Trophoblast cell (in vitro differentiated cells and primary cell): ENCODE data around the gene PRTN3.
A peak's percentile ranks its signal among the peaks of the same experiment; 100 is the strongest.

ENCODE experiments used
- DNase-seq, 2 donors: peaks; one replicate each; pipeline ENCODE4 v3.0.0-alpha.2; 2016
- H2AFZ ChIP-seq: 2 replicates; pipeline ENCODE4 v1.6.1; 2013; ENCODE audit warnings: low read length, moderate library complexity, mild to moderate bottlenecking; ENCODE audit not compliant: insufficient read depth, poor library complexity
- H2AK5ac ChIP-seq: 2 replicates; pipeline ENCODE4 v1.6.1; 2013; ENCODE audit warnings: mild to moderate bottlenecking, low read length
- H2BK120ac ChIP-seq: 2 replicates; pipeline ENCODE4 v1.6.1; 2013; ENCODE audit warnings: low read length, mild to moderate bottlenecking, moderate library complexity; ENCODE audit not compliant: insufficient read depth, poor library complexity
- H2BK12ac ChIP-seq: 2 replicates; pipeline ENCODE4 v1.6.1; 2013; ENCODE audit warnings: mild to moderate bottlenecking, low read length, moderate library complexity
- H2BK5ac ChIP-seq: 2 replicates; pipeline ENCODE4 v1.6.1; 2013; ENCODE audit warnings: low read length, low read depth, moderate library complexity, mild to moderate bottlenecking; ENCODE audit not compliant: poor library complexity
- H3K14ac ChIP-seq: 2 replicates; pipeline ENCODE4 v1.6.1; 2013; ENCODE audit warnings: mild to moderate bottlenecking, low read length
- H3K18ac ChIP-seq: 2 replicates; pipeline ENCODE4 v1.6.1; 2013; ENCODE audit warnings: mild to moderate bottlenecking, low read length
- H3K23ac ChIP-seq: 2 replicates; pipeline ENCODE4 v1.6.1; 2013; ENCODE audit warnings: low read length
- H3K27ac ChIP-seq: 2 replicates; pipeline ENCODE4 v1.5.1; 2013; ENCODE audit warnings: low read depth, mild to moderate bottlenecking, inconsistent platforms, low read length, moderate library complexity
- H3K27me3 ChIP-seq: 2 replicates; pipeline ENCODE4 v1.6.1; 2013; ENCODE audit warnings: inconsistent platforms, mild to moderate bottlenecking, low read length, moderate library complexity; ENCODE audit not compliant: insufficient read depth
- H3K36me3 ChIP-seq, 2 experiments: 1 replicate in 1 of 2; 2 replicates in 1 of 2; pipeline ENCODE4 v1.6.1; 2013; ENCODE audit warnings: low read length in 2 of 2, mild to moderate bottlenecking in 2 of 2, moderate library complexity in 1 of 2; ENCODE audit not compliant: insufficient read depth in 2 of 2, control insufficient read depth in 1 of 2
- H3K4ac ChIP-seq: 2 replicates; pipeline ENCODE4 v1.6.1; 2013; ENCODE audit warnings: low read depth, mild to moderate bottlenecking, low read length, moderate library complexity
- H3K4me1 ChIP-seq, 2 experiments: 1 replicate in 1 of 2; 2 replicates in 1 of 2; pipeline ENCODE4 v1.6.1; 2013; ENCODE audit warnings: low read length in 2 of 2, mild to moderate bottlenecking in 2 of 2, moderate library complexity in 1 of 2; ENCODE audit not compliant: insufficient read depth in 2 of 2, control insufficient read depth in 1 of 2
- H3K4me2 ChIP-seq: 2 replicates; pipeline ENCODE4 v1.6.1; 2013; ENCODE audit warnings: inconsistent platforms, mild to moderate bottlenecking, low read length, moderate library complexity
- H3K4me3 ChIP-seq: 2 replicates; pipeline ENCODE4 v1.5.1; 2013; ENCODE audit warnings: mild to moderate bottlenecking, low read depth, low read length, inconsistent platforms
- H3K79me1 ChIP-seq: one replicate; pipeline ENCODE4 v1.6.1; 2013; ENCODE audit warnings: low read length
- H3K79me2 ChIP-seq: 2 replicates; pipeline ENCODE4 v1.6.1; 2013; ENCODE audit warnings: low read length, mild to moderate bottlenecking; ENCODE audit not compliant: control insufficient read depth, insufficient read depth, poor library complexity
- H3K9ac ChIP-seq: 2 replicates; pipeline ENCODE4 v1.6.1; 2013; ENCODE audit warnings: mild to moderate bottlenecking, low read length
- H3K9me3 ChIP-seq: 2 replicates; pipeline ENCODE4 v1.6.1; 2013; ENCODE audit warnings: low read depth, mild to moderate bottlenecking, control low read depth, inconsistent platforms, low read length; ENCODE audit not compliant: insufficient read depth
- H4K12ac ChIP-seq: 2 replicates; pipeline ENCODE4 v1.6.1; 2013; ENCODE audit warnings: low read depth, mild to moderate bottlenecking, low read length, moderate library complexity
- H4K8ac ChIP-seq: 2 replicates; pipeline ENCODE4 v1.6.1; 2013; ENCODE audit warnings: low read depth, mild to moderate bottlenecking, low read length, moderate library complexity
- H4K91ac ChIP-seq: one replicate; pipeline ENCODE4 v1.6.1; 2013; ENCODE audit warnings: low read depth, mild to moderate bottlenecking, low read length, moderate library complexity
- WGBS: extraction: QIAGEN DNeasy Blood & Tissue Kit; methylation state at CpG from one replicate; pipeline ENCODE4 v1.1.7; 2013; ENCODE audit warnings: missing lambda C conversion rate; ENCODE audit not compliant: insufficient read length, insufficient coverage; ENCODE audit errors: extremely low coverage; 5-methylcytosine and 5-hydroxymethylcytosine counted together

PRTN3 gene

GRCh38 chr19:843836-844545, 3.2 kb downstream of the PRTN3 start:
- Histone ChIP-seq H3K4ac (no peak overlapping the region), H3K4me3 (no peak overlapping the region), H3K27me3 (peaks cover 18% of the 10 kb centered on the region), H4K91ac (no peak overlapping the region), H3K36me3 (no peaks in the 10 kb centered on the region), H3K4me2 (no peak overlapping the region), H2AK5ac (no peak overlapping the region), H4K12ac (no peak overlapping the region), H2BK12ac (no peak overlapping the region), H3K23ac (no peak overlapping the region), H3K4me1 (peaks cover 2 to 4% of the 10 kb centered on the region in 2 experiments), H4K8ac (no peak overlapping the region), H3K79me2 (no peaks in the 10 kb centered on the region), H2AFZ (no peak overlapping the region), H2BK5ac (no peak overlapping the region), H3K9ac (no peak overlapping the region), H3K79me1 (no peaks in the 10 kb centered on the region), H3K9me3 (peaks cover 6% of the 10 kb centered on the region), H3K27ac (no peak overlapping the region), H3K14ac (no peak overlapping the region), H3K18ac (no peak overlapping the region), H2BK120ac (no peak overlapping the region)
- WGBS = no CpG with 5 or more reads among the region's 70 CpGs
- DNase-seq = no peak

- Histone ChIP-seq H2BK5ac (no peak overlapping the region), H3K18ac (no peak overlapping the region), H3K4me1 (peaks cover 2 to 4% of the 10 kb centered on the region in 2 experiments), H3K27me3 (peaks cover 18% of the 10 kb centered on the region), H3K79me2 (no peaks in the 10 kb centered on the region), H4K8ac (no peak overlapping the region), H3K36me3 (no peaks in the 10 kb centered on the region), H3K4ac (no peak overlapping the region), H3K14ac (no peak overlapping the region), H2AFZ (no peak overlapping the region), H3K9ac (no peak overlapping the region), H2BK12ac (no peak overlapping the region), H3K79me1 (no peaks in the 10 kb centered on the region), H4K91ac (no peak overlapping the region), H3K9me3 (peaks cover 6% of the 10 kb centered on the region), H2AK5ac (no peak overlapping the region), H3K4me2 (no peak overlapping the region), H2BK120ac (no peak overlapping the region), H4K12ac (no peak overlapping the region), H3K23ac (no peak overlapping the region), H3K27ac (no peak overlapping the region), H3K4me3 (no peak overlapping the region)
- no CpG with 5 or more reads among the region's 11 CpGs for WGBS
- DNase-seq = no peak
Measured at GRCh38 chr19:844546-844971, 3.8 kb downstream of the PRTN3 start.

GRCh38 chr19:845707-846521, 5.1 kb downstream of the PRTN3 start:
- H4K12ac ChIP-seq = no peak overlapping the region
- H2BK120ac ChIP-seq = no peak overlapping the region
- H3K18ac ChIP-seq = no peak overlapping the region
- DNase-seq = no peak
- H3K4me3 ChIP-seq = peak overlapping the region; percentile 20
- no peak overlapping the region for H3K27ac ChIP-seq
- H3K4ac ChIP-seq = no peak overlapping the region
- H3K14ac ChIP-seq = no peak overlapping the region
- H2BK5ac ChIP-seq = no peak overlapping the region
- H3K79me1 ChIP-seq = no peaks in the 10 kb centered on the region
- WGBS = no CpG with 5 or more reads among the region's 37 CpGs
- no peak overlapping the region for H4K91ac ChIP-seq
- no peaks in the 10 kb centered on the region for H3K36me3 ChIP-seq
- no peaks in the 10 kb centered on the region for H3K79me2 ChIP-seq
- H3K9ac ChIP-seq = no peak overlapping the region
- H3K27me3 ChIP-seq = peaks cover 18% of the 10 kb centered on the region
- H2AFZ ChIP-seq = no peak overlapping the region
- H3K4me2 ChIP-seq = no peak overlapping the region
- H3K9me3 ChIP-seq = peaks cover 3% of the 10 kb centered on the region
- H3K23ac ChIP-seq = no peak overlapping the region
- no peak overlapping the region for H2BK12ac ChIP-seq
- H3K4me1 ChIP-seq = peaks cover 4 to 7% of the 10 kb centered on the region in 2 experiments
- H4K8ac ChIP-seq = no peak overlapping the region
- H2AK5ac ChIP-seq = no peak overlapping the region

GRCh38 chr19:848386-848921, 7.7 kb downstream of the PRTN3 start:
- no peak for DNase-seq

More at GRCh38 chr19:848386-848921, 7.7 kb downstream of the PRTN3 start:
- WGBS = no CpG with 5 or more reads among the region's 12 CpGs
- no peak overlapping the region for H4K8ac ChIP-seq
- H4K91ac ChIP-seq = no peak overlapping the region
- H3K27ac ChIP-seq = no peak overlapping the region
- H3K14ac ChIP-seq = no peak overlapping the region
- no peak overlapping the region for H4K12ac ChIP-seq
- H3K18ac ChIP-seq = no peak overlapping the region
- H2AFZ ChIP-seq = no peak overlapping the region
- H3K9me3 ChIP-seq = peaks cover 2% of the 10 kb centered on the region
- H3K4me1 ChIP-seq = peaks cover 4 to 5% of the 10 kb centered on the region in 2 experiments
- no peak overlapping the region for H3K4me3 ChIP-seq
- peaks cover 9% of the 10 kb centered on the region for H3K27me3 ChIP-seq
- H3K23ac ChIP-seq = no peak overlapping the region
- no peak overlapping the region for H2BK12ac ChIP-seq
- H2BK120ac ChIP-seq = no peak overlapping the region
- no peak overlapping the region for H3K4ac ChIP-seq
- no peak overlapping the region for H2AK5ac ChIP-seq
- H3K36me3 ChIP-seq = no peaks in the 10 kb centered on the region
- H3K79me2 ChIP-seq = no peaks in the 10 kb centered on the region
- H3K9ac ChIP-seq = no peak overlapping the region
- H3K4me2 ChIP-seq = no peak overlapping the region
- H3K79me1 ChIP-seq = no peaks in the 10 kb centered on the region
- no peak overlapping the region for H2BK5ac ChIP-seq
